Measurements from ENCODE around the gene KRTAP5-7.
"Not testable (repeated sequence)": the region's sequence is repeated elsewhere in the genome, so short reads cannot be mapped to it uniquely, and the experiment has no call there.

Gene KRTAP5-7

DNA sequence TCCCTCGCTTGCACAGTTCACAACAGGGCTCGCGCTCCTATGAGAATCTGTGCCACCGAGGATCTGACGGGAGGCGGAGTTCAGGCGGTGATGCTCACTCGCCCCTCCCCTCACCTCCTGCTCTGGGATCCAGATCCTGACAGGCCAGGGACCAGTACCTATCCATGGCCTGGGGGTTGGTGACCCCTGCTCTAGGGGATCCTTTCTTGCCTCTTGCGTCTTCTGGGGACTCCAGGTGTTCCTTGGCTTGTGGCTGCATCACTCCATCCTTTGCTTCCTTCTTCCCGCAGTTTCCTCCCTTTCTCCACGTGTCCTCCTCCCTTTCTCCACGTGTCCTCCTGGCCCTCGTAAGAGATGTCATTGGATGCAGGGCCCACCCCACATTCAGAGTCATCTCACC lies 30.6 kb upstream of the KRTAP5-7 start:
- no peak for DNase-seq

DNA sequence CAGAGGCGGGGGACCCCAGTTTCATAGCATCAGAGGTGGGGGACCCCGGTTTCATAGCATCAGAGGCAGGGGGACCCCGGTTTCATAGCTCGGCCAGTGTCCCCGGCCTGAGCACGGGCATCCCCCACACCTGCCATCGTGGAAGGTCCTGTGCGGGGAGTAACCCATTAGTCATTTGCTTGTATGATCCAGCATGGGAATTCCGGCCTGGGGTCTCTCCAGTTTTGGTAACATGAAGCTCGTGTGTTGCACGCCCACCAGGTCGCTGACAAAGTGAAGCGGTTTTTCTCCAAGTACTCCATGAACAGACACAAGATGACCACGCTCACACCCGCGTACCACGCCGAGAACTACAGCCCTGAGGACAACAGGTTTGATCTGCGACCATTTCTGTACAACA lies 29.0 kb upstream of the KRTAP5-7 start:
- no peak for DNase-seq

DNA sequence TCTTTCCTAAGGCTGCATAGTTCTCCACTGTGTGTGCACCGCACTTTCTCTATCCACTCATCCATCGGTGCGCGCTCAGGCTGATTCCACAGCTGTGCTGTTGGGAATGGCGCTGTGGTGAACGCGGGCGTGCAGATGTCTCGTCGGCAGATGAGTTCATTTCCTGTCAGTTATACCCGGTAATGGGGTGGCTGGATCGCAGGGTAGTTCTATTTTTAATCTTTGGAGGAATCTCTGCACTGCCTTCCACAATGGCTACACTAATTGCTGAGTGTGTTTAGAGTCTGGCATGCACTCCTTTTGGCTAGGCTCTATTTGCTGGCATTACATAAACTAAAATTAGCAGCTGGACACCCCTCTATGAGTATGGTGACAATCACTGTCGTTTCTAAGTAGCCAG lies 27.9 kb upstream of the KRTAP5-7 start:
- DNase-seq, result no peak

DNA sequence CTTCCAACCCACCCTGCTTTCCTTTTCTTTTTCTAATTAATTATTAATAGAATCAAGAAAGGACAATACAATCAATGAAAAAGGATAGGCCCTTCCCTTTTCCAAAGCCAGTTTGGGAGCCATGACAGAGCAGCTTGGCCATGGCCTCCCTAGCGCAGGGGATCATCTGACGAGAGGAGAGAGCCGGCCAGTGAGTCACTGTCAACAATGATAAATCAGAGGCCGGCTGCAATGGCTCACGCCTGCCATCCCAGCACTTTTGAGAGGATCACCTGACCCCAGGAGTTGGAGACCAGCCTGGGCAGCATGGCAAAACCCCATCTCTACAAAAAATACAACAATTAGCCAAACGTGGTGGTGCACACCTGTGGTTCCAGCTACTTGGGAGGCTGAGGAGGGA lies 27.5 kb upstream of the KRTAP5-7 start:
- DNase-seq, result no peak

DNA sequence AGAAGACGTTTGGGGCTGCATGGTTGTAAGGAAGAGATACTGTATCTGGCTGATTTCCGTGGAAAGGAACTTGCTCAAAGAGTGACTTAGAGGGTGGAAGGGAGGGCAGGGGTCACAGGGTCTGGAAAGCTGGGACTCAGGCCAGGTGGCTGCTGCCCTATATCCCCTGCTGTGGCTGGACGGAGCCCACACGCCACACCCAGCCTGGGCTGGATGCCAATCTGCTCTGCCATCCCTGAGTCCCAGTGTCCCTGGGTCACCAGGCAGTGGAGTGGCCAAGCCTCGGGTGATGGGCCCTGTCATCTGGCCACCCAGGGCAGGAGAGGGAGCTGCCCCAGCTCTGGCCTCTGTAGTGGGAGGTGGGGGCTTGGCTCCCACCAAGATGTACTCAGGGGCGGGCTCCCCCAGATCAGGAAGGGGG lies 26.5 kb upstream of the KRTAP5-7 start:
- DNase-seq, result no peak

DNA sequence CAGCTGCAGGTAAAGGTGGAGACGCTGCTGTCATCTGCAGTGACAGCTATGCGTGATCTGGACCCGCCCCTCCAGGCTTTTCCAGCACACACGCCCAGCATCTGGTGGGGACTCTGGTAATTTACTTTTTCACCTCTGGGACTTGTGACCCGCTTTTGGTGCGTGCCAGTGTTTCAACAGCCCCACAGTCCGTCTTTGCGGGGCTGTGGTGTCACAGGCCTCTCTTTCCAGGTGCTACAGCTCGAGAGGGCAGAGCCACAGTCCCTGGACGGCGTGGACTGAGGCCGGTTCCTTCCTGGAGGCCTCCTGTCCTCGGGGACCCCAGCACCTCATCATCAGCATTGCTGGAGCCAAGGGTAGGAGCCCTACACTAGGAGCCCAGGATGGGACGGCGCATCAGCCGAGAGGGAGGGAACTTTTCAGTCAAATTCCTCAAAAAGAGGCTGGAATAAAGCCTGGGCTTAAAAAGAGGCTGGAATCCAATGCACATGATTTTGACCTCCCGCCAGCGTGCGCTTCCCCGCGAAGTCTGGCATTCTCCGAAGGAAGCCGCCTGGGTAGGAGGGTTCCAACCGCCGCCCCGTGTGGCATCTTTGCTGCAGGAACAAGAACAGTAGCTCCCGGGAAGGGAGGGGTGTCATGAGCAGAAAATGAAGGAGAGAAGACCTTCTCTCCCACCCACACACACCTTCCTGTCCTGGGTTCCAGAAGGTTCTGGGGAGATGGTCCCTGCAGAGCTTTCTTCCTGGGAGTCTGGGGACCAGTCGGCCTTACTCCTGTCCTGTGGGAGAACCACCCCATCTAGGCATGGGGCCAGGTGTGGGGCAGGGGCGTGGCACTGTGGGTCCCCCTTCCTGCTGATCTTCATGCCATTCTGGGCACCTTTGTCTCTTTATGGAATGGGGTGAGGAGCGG lies 25.7 kb upstream of the KRTAP5-7 start:
- DNase-seq, result no peak

DNA sequence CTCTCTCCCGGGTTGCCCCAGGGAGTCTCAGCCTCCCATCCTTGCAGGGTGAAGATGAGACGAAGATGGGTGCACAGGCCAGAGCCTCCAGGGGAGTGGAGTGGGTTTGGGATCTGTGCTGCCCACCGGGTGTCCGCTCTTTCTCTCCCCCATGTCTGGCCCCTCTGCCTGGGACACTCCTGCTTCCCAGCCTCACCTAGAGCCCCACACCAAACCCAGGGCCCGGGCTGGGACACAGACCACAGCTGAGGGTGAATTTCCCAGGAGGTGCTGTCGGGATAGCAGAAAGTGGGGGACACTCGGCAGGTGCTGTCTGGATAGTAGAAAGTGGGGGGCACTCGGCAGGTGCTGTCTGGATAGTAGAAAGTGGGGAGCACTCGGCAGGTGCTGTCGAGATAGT lies 25.0 kb upstream of the KRTAP5-7 start:
- no peak for DNase-seq

DNA sequence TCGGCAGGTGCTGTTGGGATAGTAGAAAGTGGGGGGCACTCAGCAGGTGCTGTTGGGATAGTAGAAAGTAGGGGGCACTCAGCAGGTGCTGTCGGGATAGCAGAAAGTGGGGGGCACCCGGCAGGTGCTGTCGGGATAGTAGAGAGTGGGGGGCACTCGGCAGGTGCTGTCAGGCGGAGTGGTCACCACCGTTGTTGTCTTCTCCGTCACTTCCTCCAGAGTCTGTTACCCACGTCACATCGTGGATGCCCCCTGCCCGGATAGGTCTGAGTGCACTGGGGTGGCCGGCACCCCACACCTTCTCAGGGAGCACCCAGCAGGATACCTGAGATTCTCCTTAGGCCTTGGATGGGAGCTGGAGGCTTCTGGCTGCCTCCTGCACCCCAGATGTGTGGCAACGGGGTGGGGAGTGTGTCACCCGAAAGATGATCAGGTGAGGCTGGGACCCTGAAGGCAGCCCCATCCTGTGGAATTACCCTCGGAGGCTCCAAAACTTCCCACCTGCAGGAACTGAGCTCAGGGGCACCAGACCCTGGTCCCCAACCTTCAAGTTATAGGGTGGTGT lies 24.1 kb upstream of the KRTAP5-7 start:
- DNase-seq, result no peak

DNA sequence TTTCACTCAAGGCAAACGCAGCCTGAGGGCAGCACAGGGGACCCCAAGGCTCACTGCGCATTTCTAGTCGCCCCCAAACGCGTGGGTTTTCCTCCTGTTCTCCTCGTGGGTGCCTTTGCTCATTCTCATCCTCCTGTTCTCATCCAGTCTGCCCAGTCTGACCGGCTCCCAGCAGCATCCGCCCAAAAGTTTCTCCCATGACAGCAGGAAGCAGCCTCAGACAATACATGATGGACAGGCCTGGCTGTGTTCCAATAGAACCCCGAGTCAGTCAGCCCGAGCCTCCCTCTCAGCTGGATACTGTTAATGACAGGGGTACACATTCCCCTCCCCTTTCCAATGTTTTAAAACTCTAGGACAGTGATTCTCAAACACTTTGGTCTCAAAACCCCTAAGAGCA lies 22.5 kb upstream of the KRTAP5-7 start:
- peak; percentile 32 for DNase-seq

DNA sequence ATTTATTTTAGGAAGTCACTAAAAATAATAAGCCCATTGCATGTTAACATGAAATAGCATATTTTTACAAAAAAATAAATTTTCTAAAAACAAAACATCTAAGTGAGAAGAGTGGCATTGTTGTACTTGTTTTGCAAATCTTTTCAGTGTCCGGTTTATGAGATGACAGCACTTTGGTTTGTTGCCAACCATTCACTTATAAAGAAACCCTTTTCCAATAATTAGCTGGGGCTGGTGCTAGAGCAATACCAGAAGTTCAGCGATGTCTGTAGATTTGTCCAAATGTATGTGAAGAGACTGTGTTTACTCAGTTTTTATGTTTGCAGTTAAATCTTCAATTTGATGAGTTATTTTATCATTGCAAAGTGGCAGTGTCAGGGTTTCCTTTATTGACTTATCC lies 22.1 kb upstream of the KRTAP5-7 start:
- DNase-seq, result no peak

DNA sequence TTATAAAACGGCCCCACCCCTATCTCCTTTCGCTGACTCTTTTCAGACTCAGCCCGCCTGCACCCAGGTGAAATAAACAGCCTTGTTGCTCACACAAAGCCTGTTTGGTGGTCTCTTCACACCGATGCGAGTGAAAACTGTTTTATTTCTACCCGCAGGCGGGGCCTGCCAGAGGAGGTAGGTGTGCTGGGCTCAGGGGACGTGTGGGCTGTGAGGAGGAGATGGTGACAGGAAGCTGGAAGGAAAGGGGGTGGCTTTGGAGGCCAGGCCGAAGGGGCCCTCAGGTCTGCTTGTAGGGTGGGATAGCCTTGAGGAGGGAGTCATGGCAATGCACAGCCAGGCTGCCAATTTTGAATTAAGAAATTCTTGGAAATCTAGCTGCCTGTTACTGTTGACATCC lies 21.3 kb upstream of the KRTAP5-7 start:
- DNase-seq, result no peak

DNA sequence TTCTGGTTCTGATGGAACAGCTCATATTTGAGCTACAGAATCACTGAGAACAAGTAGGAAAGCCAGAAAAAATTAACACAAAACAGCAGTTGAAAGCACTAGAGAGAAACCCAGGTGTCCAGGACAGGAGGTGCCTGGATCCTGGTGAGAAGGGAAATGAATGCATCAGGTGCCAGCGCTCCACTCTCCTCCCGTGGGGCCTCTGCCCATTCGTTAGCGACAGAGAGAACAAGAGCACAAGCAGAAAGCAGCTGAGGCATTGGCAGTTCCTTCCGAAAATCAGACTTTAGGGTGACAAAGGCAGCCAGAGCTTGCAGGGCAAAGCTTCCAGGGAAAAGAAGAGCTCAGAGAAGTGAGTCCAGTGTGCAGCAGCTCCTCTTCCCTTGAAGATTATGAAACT lies 20.0 kb upstream of the KRTAP5-7 start:
- DNase-seq, result no peak

DNA sequence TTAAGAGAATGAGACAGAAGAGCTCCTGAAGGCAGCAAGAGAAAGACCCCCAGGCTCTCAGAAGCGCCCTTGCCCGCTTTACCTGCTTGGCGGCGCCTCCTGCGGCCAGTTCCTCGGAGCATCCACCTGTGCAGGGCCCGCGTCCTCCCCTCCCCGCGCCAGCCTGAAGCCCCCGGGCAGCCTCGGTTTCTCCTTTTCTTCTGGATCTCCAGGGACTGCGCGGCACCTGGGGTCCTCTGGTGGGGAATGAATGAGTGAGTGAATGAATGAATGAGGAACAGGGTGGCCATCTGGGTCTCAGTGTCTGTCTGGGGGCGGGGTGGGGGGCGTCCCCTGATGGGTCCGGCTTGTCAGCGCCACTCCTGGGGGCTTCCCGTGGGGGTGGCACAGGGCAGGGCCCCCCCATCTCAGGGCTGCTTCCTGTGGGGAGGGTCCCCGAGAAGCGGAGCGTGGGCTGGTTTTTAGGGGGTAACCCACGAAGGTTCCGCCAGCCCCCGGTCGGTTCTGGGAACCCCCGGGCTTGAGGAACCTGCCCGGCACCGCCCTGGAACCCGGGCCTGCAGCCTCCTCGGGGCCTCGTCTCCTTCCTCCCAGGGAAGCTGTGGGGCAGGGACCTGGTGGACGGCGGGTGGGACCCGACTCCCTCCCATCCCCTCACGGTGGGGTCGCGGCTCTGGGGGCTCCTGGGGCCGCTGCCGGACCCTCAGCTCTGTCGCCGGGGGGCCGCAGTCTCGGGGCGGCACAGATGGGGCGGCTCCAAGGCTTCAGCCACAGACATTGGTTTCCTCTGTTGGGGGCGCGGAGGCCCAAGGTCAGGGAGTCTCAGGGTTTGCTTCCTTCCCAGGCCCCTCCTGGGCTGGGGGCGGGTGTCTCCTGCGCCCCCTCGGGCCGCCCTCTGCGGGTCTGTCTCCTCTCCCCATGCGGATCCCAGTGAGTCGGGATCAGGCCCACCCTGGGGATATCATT lies 8.3 kb upstream of the KRTAP5-7 start:
- DNase-seq, result no peak

DNA sequence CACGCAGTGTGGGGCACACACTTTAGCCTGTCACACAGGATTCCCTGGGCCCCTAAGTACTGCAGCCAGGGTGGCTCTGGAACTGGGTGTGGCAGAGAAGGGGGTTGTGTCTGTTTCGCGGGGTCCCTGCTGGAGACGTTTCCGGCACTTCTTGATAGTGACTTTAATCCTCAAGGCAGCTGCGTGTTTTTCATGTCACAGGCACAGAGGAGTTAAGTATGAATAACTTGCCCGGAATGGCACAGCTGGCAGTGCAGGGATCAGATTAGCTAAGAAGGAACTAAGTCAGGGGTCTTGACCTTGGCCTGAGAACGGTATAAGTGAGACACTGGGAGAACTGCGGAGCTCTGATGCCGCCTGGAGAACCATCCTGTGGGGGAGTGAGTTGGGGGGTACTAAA lies 7.5 kb upstream of the KRTAP5-7 start:
- DNase-seq, result no peak

DNA sequence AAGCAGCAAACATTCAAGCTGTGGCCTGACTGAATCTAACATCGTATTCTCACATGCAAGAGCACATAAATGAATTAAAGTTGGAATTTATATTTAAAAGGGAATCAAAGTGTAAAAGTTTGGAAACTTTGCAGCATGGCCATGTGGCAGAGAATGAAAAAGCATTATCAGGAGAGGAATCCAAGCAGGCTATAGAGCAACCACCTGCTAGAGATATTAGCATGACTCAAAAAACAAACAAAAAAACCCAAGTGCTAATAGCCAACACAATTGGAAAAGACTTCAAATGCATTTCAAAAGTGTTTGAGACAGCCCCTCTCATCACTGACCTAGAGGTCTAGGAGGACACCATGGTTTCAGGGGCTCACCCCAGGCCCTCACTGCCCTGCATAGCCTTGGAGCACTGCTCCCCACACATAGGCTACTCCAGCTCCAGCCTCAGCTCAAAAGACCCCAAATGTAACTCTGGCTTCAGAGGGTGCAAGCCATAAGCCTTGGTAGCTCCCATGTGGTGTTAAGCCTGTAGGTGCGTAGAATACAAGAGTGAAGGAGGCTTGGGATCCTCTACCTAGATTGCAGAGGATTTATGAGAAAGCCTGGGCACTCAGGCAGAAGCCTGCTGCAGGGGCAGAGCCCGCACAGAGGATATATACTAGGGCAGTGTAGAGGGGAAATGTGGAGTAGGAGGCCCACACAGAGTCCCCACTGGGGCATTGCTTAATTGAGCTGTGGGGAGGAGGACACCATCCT lies 1.7 kb upstream of the KRTAP5-7 start:
- DNase-seq, result no peak

DNA sequence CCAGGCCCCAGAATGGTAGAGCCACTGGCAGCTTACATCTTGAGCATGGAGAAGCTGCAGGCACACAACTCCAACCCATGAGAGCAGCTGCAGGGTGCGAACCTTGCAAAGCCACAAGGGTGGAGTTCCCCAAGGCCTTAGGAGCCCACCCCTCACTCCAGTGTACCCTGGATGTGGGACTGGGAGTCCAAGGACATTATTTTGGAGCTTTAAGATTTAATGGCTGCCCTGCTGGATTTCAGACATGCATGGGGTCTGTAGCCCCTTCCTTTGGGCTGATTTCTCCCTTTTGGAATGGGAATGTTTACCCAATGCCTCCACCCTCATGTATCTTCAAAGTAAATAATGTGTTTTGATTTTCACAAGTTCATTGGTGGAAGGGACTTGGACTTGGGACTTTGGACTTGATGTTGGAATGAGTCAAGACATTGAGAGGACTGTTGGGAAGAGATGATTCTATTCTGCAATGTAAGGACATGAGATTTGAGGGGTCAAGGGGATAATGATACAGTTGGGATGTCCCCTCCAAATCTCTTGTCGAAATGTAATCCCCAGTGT lies 1.1 kb upstream of the KRTAP5-7 start:
- no peak for DNase-seq

DNA sequence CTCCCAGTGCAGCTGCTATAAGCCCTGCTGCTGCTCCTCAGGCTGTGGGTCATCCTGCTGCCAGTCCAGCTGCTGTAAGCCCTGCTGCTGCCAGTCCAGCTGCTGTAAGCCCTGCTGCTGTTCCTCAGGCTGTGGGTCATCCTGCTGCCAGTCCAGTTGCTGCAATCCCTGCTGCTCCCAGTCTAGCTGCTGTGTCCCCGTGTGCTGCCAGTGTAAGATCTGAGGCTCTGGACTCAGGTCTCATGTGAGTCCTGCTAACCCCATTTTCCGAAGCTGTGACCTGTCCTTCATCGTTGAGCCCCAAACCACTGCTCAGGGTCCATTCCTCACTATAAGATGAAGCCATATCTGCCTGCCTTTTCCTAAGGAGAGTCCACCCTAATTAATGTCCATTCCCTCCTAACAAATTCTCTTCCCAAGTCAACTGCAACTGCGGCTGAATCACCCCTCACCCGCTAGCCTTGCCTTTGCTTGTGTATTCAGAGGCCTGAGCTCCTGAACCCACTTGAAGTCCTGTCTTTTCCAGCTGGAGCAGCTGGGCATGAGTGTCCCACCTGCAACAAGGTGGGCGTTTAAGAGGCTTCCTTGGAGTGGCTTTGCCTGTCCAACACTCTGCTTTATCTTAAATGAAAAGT lies 626 bp downstream of the KRTAP5-7 start:
- no peak for DNase-seq

DNA sequence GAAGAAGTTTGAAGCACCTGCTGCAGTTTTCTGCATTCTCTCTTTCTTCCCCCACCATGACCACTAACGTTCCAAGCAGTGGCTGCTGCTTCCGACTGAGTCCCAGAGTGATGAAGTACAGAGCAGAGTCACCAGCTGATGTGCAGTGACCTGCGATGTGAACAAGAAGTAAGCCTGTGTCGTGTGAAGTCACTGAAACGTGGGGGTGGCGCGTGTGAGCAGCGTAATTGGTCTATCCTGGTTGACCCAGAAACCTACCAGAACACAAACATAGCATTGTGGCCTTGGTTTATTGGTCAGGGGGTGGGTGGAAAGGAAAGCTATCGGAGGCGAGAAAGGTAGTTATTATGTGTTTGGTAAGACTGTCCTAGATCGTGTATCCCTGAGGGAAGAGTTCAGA lies 3.5 kb downstream of the KRTAP5-7 start:
- DNase-seq, result no peak

DNA sequence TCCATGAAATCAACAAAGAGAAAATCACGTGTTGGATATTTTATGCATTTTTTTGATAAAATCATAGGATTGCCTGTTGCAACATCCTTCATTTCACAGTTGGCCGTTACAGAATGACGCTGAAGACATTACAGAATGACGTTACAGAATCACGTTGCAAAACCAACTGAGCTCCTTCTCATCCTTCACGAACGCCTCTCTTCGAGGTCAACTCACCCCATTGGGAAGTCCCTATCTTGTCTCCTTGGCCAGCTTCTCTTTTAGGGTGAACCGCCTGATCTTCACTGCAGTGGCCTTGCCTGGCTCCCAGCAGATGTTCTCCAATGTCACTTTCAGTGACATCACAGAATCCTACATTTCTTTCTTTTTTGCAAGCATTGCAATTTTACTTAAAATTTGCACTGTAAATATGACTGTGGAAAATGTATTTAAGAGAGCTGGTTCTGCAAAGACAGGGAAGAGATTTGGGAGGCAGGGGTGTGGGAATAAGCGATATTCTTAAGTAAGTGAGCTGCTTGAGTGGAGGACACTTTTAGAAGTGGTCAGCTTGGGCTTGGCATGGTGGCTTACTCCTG lies 5.1 kb downstream of the KRTAP5-7 start:
- DNase-seq, result no peak

DNA sequence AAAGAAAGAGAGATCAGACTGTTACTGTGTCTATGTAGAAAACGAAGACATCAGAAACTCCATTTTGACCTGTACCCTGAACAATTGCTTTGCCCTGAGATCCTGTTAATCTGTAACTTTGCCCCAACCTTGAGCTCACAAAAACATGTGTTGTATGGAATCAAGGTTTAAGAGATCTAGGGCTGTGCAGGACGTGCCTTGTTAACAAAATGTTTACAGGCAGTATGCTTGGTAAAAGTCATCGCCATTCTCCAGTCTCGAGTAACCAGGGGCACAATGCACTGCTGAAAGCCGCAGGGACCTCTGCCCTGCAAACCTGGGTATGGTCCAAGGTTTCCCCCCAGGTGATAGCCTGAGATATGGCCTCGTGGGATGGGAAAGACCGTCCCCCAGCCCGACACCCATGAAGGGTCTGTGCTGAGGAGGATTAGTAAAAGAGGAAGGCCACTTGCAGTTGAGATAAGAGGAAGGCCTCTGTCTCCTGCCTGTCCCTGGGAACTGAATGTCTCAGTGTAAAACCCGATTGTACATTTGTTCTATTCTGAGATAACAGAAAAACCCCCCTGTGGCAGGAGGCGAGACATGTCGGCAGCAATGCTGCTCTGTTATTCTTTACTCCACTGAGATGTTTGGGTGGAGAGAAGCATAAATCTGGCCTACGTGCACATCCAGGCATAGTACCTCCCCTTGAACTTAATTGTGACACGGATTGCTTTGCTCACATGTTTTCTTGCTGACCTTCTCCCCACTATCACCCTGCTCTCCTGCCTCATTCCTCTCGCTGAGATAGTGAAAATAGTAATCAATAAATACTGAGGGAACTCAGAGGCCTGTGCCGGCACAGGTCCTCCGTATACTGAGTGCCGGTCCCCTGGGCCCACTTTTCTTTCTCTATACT lies 7.9 kb downstream of the KRTAP5-7 start:
- DNase-seq, result not testable (repeated sequence)

Data from DMS153 (cell line).